HG03521 (cell line): ENCODE results near the gene PHLPP1.
"Not testable (repeated sequence)": the region's sequence is repeated elsewhere in the genome, so short reads cannot be mapped to it uniquely, and the experiment has no call there.

Source experiments
- ATAC-seq: cut with Tn5 transposase; IDR thresholded peaks from one replicate; pipeline ENCODE4 v1.9.1; 2021; ENCODE audit warnings: mild to moderate bottlenecking, moderate library complexity; ENCODE audit not compliant: unreplicated experiment

The PHLPP1 gene

GRCh38 chr18:62715436-62715758, at the start of gene PHLPP1:
PHLPP1 (plus strand) TSS chr18:62715541; CDS start chr18:62715684, 143 bp downstream.
- ATAC-seq, result peak; percentile 25

- ATAC-seq, result no peak
Measured at GRCh38 chr18:62669225-62669624, 46.1 kb upstream of the PHLPP1 start.

GRCh38 chr18:62670573-62670972, 44.8 kb upstream of the PHLPP1 start:
- ATAC-seq, result no peak

GRCh38 chr18:62672600-62672999, 42.7 kb upstream of the PHLPP1 start:
- no peak for ATAC-seq

- ATAC-seq, result no peak
Measured at GRCh38 chr18:62678847-62679485, 36.4 kb upstream of the PHLPP1 start.

- no peak for ATAC-seq
Measured at GRCh38 chr18:62682371-62682770, 33.0 kb upstream of the PHLPP1 start.

- no peak for ATAC-seq
Measured at GRCh38 chr18:62683935-62684334, 31.4 kb upstream of the PHLPP1 start.

- no peak for ATAC-seq
Measured at GRCh38 chr18:62688743-62689317, 26.5 kb upstream of the PHLPP1 start.

- no peak for ATAC-seq
Measured at GRCh38 chr18:62690236-62690815, 25.0 kb upstream of the PHLPP1 start.

- no peak for ATAC-seq
Measured at GRCh38 chr18:62693659-62694058, 21.7 kb upstream of the PHLPP1 start.

GRCh38 chr18:62697636-62698035, 17.7 kb upstream of the PHLPP1 start:
- no peak for ATAC-seq

- no peak for ATAC-seq
Measured at GRCh38 chr18:62702259-62702658, 13.1 kb upstream of the PHLPP1 start.

GRCh38 chr18:62706879-62707278, 8.5 kb upstream of the PHLPP1 start:
- ATAC-seq, result not testable (repeated sequence)

GRCh38 chr18:62709908-62710307, 5.4 kb upstream of the PHLPP1 start:
- ATAC-seq, result not testable (repeated sequence)

GRCh38 chr18:62710417-62710816, 4.9 kb upstream of the PHLPP1 start:
- no peak for ATAC-seq

- ATAC-seq, result no peak
Measured at GRCh38 chr18:62711781-62712180, 3.6 kb upstream of the PHLPP1 start.

- no peak for ATAC-seq
Measured at GRCh38 chr18:62713651-62714247, 1.6 kb upstream of the PHLPP1 start.

- ATAC-seq, result peak; percentile 56
Measured at GRCh38 chr18:62714671-62715435, 488 bp upstream of the PHLPP1 start.

GRCh38 chr18:62715759-62716615, 646 bp downstream of the PHLPP1 start:
- peak; percentile 28 for ATAC-seq

- no peak for ATAC-seq
Measured at GRCh38 chr18:62716619-62717168, 1.4 kb downstream of the PHLPP1 start.
